Endothelial cell of umbilical vein (primary cell): ENCODE results near the gene CCSER1. TPM values are rescaled to one million over a fixed set of nuclear protein-coding genes. Genes with fewer than 3 reads are reported as not detected.

Source experiments
- BruUV-seq: library from RNA; stranded (reverse); fragments of 400-500 nt; replicated peaks from 2 replicates; lab custom pipeline; 2021; lab: Mats Ljungman, UMichigan
- CTCF ChIA-PET: fragments of 300-600, 350-600 bp; sonication (Branson Sonifier 250); formaldehyde crosslinking; loops from one replicate; lab custom pipeline; 2021; ENCODE audit warnings: antibody characterized with exemption, inconsistent platforms; lab: Charles Lee
- POLR2A ChIA-PET: fragments of 300-600, 350-600 bp; sonication (Branson Sonifier 250); formaldehyde crosslinking; loops from one replicate; lab custom pipeline; 2021; ENCODE audit warnings: antibody characterized with exemption, inconsistent platforms; lab: Charles Lee
- DNase-seq: peaks from one replicate; pipeline ENCODE4 v3.0.0-alpha.2; 2011; ENCODE audit warnings: low read depth, low spot score
- FAIRE-seq: peaks from 2 replicates; lab custom pipeline; 2011; peaks lifted over from hg19 to GRCh38; lab: Jason Lieb, UNC
- H2AFZ ChIP-seq: 2 replicates; pipeline ENCODE4 v1.6.0; 2012; ENCODE audit warnings: low read depth, low read length, control low read depth, inconsistent platforms
- H3K27ac ChIP-seq: 2 replicates; pipeline ENCODE4 v1.5.1; 2011; ENCODE audit warnings: low read depth, mild to moderate bottlenecking, control low read depth, low read length, moderate library complexity; ENCODE audit not compliant: insufficient read depth
- H3K27me3 ChIP-seq, 2 experiments: 2 replicates each; pipeline versions ENCODE4 v1.6.0 to v1.6.1; 2011; ENCODE audit warnings: low read length in 2 of 2, mixed read lengths in 1 of 2; ENCODE audit not compliant: control insufficient read depth in 2 of 2, insufficient read depth in 2 of 2
- H3K36me3 ChIP-seq, 2 experiments: 2 replicates in 1 of 2; 3 replicates in 1 of 2; pipeline ENCODE4 v1.5.1; 2011; ENCODE audit warnings: low read length in 2 of 2, mild to moderate bottlenecking in 1 of 2, moderate library complexity in 1 of 2; ENCODE audit not compliant: control insufficient read depth in 2 of 2, insufficient read depth in 2 of 2; ENCODE audit errors: extremely low read depth in 1 of 2
- H3K4me1 ChIP-seq: 3 replicates; pipeline ENCODE4 v1.5.1; 2011; ENCODE audit warnings: mild to moderate bottlenecking, low read length; ENCODE audit not compliant: control insufficient read depth, insufficient read depth; ENCODE audit errors: extremely low read depth
- H3K4me2 ChIP-seq: 2 replicates; pipeline ENCODE4 v1.6.1; 2011; ENCODE audit warnings: low read length, control low read depth, mixed read lengths; ENCODE audit not compliant: insufficient read depth
- H3K4me3 ChIP-seq, 3 experiments: fragments of 200-600 bp in 1 of 3; sonication (generic), shearing (Covaris generic) in 1 of 3; replicated peaks in 1 of 3; 2 replicates each; pipeline ENCODE4 v1.5.1; 2011 to 2016; ENCODE audit warnings: control low read depth in 3 of 3, low read length in 3 of 3, mild to moderate bottlenecking in 2 of 3, inconsistent platforms in 1 of 3, low read depth in 1 of 3, moderate library complexity in 1 of 3; ENCODE audit not compliant: insufficient read depth in 1 of 3
- H3K79me2 ChIP-seq: 2 replicates; pipeline ENCODE4 v1.6.0; 2012; ENCODE audit warnings: low read length, inconsistent platforms; ENCODE audit not compliant: control insufficient read depth, insufficient read depth
- H3K9ac ChIP-seq: replicated peaks from 2 replicates; pipeline ENCODE3; 2011; ENCODE audit warnings: low read length, control low read depth; ENCODE audit not compliant: insufficient read depth; ENCODE audit errors: extremely low read depth
- H3K9me1 ChIP-seq: replicated peaks from 3 replicates; pipeline ENCODE4 v1.6.0; 2011; ENCODE audit warnings: mild to moderate bottlenecking, low read length; ENCODE audit not compliant: control insufficient read depth, insufficient read depth; ENCODE audit errors: extremely low read depth
- H3K9me3 ChIP-seq: replicated peaks from 2 replicates; pipeline ENCODE4 v1.5.1; 2012; ENCODE audit warnings: low read length, inconsistent platforms; ENCODE audit not compliant: control insufficient read depth, insufficient read depth
- H4K20me1 ChIP-seq: replicated peaks from 2 replicates; pipeline ENCODE3; 2011; ENCODE audit warnings: mild to moderate bottlenecking, low read length; ENCODE audit not compliant: control insufficient read depth, insufficient read depth; ENCODE audit errors: extremely low read depth
- CTCF ChIP-seq, 2 donors: IDR thresholded peaks; 1 replicate in 1 of 2; 2 replicates in 1 of 2; pipeline ENCODE4 v1.5.1; 2011; ENCODE audit warnings: low read length in 2 of 2, mild to moderate bottlenecking in 2 of 2, moderate library complexity in 2 of 2, control low read depth in 1 of 2, inconsistent platforms in 1 of 2, low read depth in 1 of 2; ENCODE audit not compliant: insufficient read depth in 1 of 2; ENCODE audit errors: extremely low read depth in 1 of 2
- EZH2 ChIP-seq: IDR thresholded peaks from 2 replicates; pipeline ENCODE4 v1.6.1; 2012; ENCODE audit warnings: borderline replicate concordance, low read depth, mild to moderate bottlenecking, moderate library complexity, low read length, inconsistent platforms; ENCODE audit not compliant: severe bottlenecking
- FOS ChIP-seq: IDR thresholded peaks from 2 replicates; pipeline ENCODE4 v1.6.1; 2011; ENCODE audit warnings: mild to moderate bottlenecking, low read length, moderate library complexity, borderline replicate concordance; ENCODE audit not compliant: insufficient read depth
- GATA2 ChIP-seq: IDR thresholded peaks from 2 replicates; pipeline ENCODE4 v1.7.0; 2011; ENCODE audit warnings: low read depth, mild to moderate bottlenecking, moderate library complexity, mixed read lengths, low read length; ENCODE audit not compliant: insufficient read length, insufficient read depth
- JUN ChIP-seq: IDR thresholded peaks from 2 replicates; pipeline ENCODE4 v1.6.1; 2011; ENCODE audit warnings: borderline replicate concordance, low read depth; ENCODE audit not compliant: insufficient read length, insufficient read depth
- MAX ChIP-seq: IDR thresholded peaks from 2 replicates; pipeline ENCODE4 v1.6.1; 2011; ENCODE audit not compliant: insufficient read depth, insufficient read length
- POLR2A ChIP-seq: IDR thresholded peaks from 2 replicates; pipeline ENCODE4 v1.6.1; 2012; ENCODE audit warnings: low read depth, mild to moderate bottlenecking, control low read depth, low read length
- POLR2AphosphoS5 ChIP-seq: IDR thresholded peaks from 2 replicates; pipeline ENCODE4 v1.6.1; 2012; ENCODE audit warnings: low read depth, mild to moderate bottlenecking, control low read depth, low read length, moderate library complexity; ENCODE audit not compliant: insufficient read depth
- dilution Hi-C: fragments of 300-500 bp; cut with MboI; formaldehyde crosslinking; loops from one replicate; pipeline ENCODE4 v1.15.0; 2019; ENCODE audit warnings: low sequenced_read_pairs; ENCODE audit not compliant: extremely low pct_ligation_motif_present
- intact Hi-C: fragments of 100-400 bp; cut with micrococcal nuclease; formaldehyde crosslinking; loops from one replicate; pipeline ENCODE4 v1.10.0; 2022
- polyA plus RNA-seq, 4 experiments: library from polyadenylated mRNA; depleted of rRNA in 3 of 4; stranded (reverse) in 3 of 4; unstranded in 1 of 4; fragments of >200 nt; gene quantifications; 2 replicates each; pipeline versions ENCODE4 v1.2.1 to v1.2.3, GENCODE V29; 2011 to 2012; ENCODE audit warnings: missing spikeins in 1 of 4
- total RNA-seq: library from RNA; stranded (reverse); gene quantifications from 2 replicates; pipeline ENCODE4 v1.2.3, GENCODE V29; 2021

CCSER1 gene
- total and polyA plus RNA-seq, 2 donors (not counting 3 experiments of a cell fraction or from before 2014, with no cell fraction given): 0.11 to 1.8 TPM

DNA sequence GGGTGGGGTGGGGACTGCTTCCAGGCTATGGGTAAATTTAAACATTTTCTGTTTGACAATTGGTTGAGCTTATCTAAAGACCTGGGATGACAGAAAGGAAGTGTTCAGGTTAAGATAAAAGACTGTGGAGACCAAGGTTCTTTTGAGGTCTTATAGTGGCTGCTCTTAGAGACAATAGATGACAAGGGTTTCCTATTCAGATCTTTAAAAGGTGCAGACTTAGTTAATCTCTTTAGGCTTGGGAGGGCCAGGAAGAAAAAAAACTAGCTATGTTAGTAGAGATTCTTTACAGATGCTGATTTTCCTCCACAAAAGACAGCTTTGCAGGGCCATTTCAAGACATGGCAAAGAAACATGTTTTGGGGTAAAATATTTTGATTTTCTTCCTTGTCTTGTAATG, 972.5 kb downstream of the CCSER1 start:
- Histone ChIP-seq H3K9me1 (no peaks in the 10 kb centered on the region), H3K4me3 (no peak overlapping the region), H3K4me1 (no peaks in the 10 kb centered on the region), H3K9ac (no peak overlapping the region), H3K36me3 (no peaks in the 10 kb centered on the region), H4K20me1 (no peaks in the 10 kb centered on the region), H3K27ac (no peak overlapping the region), H3K4me2 (no peak overlapping the region), H3K27me3 (no peaks in the 10 kb centered on the region), H2AFZ (no peak overlapping the region), H3K79me2 (no peaks in the 10 kb centered on the region), H3K9me3 (no peaks in the 10 kb centered on the region)
- no peak for TF ChIP-seq JUN
- no peak for TF ChIP-seq MAX
- no peak for TF ChIP-seq FOS
- no peak for TF ChIP-seq EZH2
- no TSS peak for BruUV-seq
- FAIRE-seq: no peak
- no peak for DNase-seq
- CTCF ChIA-PET: no interaction called here
- intact Hi-C loops (no loop called here), dilution Hi-C loops (no loop called here)
- POLR2A ChIA-PET: no interaction called here

GRCh38 chr4:91108751-91109150, 981.6 kb downstream of the CCSER1 start:
- Histone ChIP-seq H3K9me3 (no peaks in the 10 kb centered on the region), H3K27me3 (no peaks in the 10 kb centered on the region), H3K27ac (no peak overlapping the region), H4K20me1 (no peaks in the 10 kb centered on the region), H3K9me1 (no peaks in the 10 kb centered on the region), H3K4me1 (no peaks in the 10 kb centered on the region), H3K79me2 (no peaks in the 10 kb centered on the region), H3K36me3 (no peaks in the 10 kb centered on the region), H2AFZ (no peak overlapping the region), H3K4me3 (no peak overlapping the region), H3K4me2 (no peak overlapping the region), H3K9ac (no peak overlapping the region)
- FAIRE-seq (no peak), DNase-seq (no peak)
- intact Hi-C loops (no loop called here), dilution Hi-C loops (no loop called here)
- POLR2A ChIA-PET: no interaction called here
- no peak for TF ChIP-seq JUN
- no peak for TF ChIP-seq MAX
- TF ChIP-seq GATA2: no peak
- TF ChIP-seq CTCF (IDR thresholded peaks at IDR 0.05; ENCODE audit: extremely low read depth in 1 of 2, insufficient read depth in 1 of 2, low read depth in 1 of 2, low read length in 2 of 2): no peak
- no peak for TF ChIP-seq POLR2AphosphoS5
- TF ChIP-seq POLR2A: no peak
- CTCF ChIA-PET: interaction anchor here (1.2 to 1.5 kb wide), 2 partner anchors 8 to 690 kb away, joined by 4 read pairs; no protein-coding TSS in a partner anchor
- no TSS peak for BruUV-seq
